Mesendoderm (in vitro differentiated cells): ENCODE data around the gene ADRA2C.
A peak's percentile ranks its signal among the peaks of the same experiment; 100 is the strongest.

Source experiments
- DNase-seq: peaks from one replicate; pipeline ENCODE4 v3.0.0; 2013
- H2AK5ac ChIP-seq: 2 replicates; pipeline ENCODE4 v1.6.1; 2013; ENCODE audit warnings: low read length, inconsistent platforms
- H2BK120ac ChIP-seq: 2 replicates; pipeline ENCODE4 v1.6.1; 2013; ENCODE audit warnings: low read depth, mild to moderate bottlenecking, low read length, moderate library complexity, mixed read lengths
- H2BK15ac ChIP-seq: replicated peaks from 2 replicates; pipeline ENCODE4 v1.6.1; 2013; ENCODE audit warnings: low read depth, mild to moderate bottlenecking, moderate library complexity
- H2BK5ac ChIP-seq: 2 replicates; pipeline ENCODE4 v1.6.1; 2013; ENCODE audit warnings: low read length, inconsistent platforms
- H3K18ac ChIP-seq: 2 replicates; pipeline ENCODE4 v1.6.1; 2013; ENCODE audit warnings: mild to moderate bottlenecking, low read length, mixed read lengths
- H3K23ac ChIP-seq: one replicate; pipeline ENCODE4 v1.6.1; 2013; ENCODE audit warnings: low read length
- H3K27ac ChIP-seq: 2 replicates; pipeline ENCODE4 v1.5.1; 2013; ENCODE audit warnings: low read depth, mild to moderate bottlenecking, inconsistent platforms, low read length, moderate library complexity
- H3K27me3 ChIP-seq: 2 replicates; pipeline ENCODE4 v1.6.1; 2013; ENCODE audit warnings: low read length, control low read depth, mild to moderate bottlenecking, inconsistent platforms; ENCODE audit not compliant: insufficient read depth, poor library complexity
- H3K36me3 ChIP-seq: 2 replicates; pipeline ENCODE4 v1.6.1; 2013; ENCODE audit warnings: low read length, inconsistent platforms; ENCODE audit not compliant: control insufficient read depth, insufficient read depth
- H3K4ac ChIP-seq: one replicate; pipeline ENCODE4 v1.6.1; 2013; ENCODE audit warnings: low read depth, mild to moderate bottlenecking, low read length, moderate library complexity
- H3K4me1 ChIP-seq: 2 replicates; pipeline ENCODE4 v1.6.1; 2013; ENCODE audit warnings: low read depth, low read length, inconsistent platforms; ENCODE audit not compliant: control insufficient read depth
- H3K4me2 ChIP-seq: 2 replicates; pipeline ENCODE4 v1.6.1; 2013; ENCODE audit warnings: low read length
- H3K4me3 ChIP-seq: 2 replicates; pipeline ENCODE4 v1.5.1; 2013; ENCODE audit warnings: mild to moderate bottlenecking, low read length
- H3K56ac ChIP-seq: one replicate; pipeline ENCODE4 v1.6.1; 2013; ENCODE audit warnings: low read length
- H3K79me1 ChIP-seq: 2 replicates; pipeline ENCODE4 v1.6.1; 2013; ENCODE audit warnings: low read length, inconsistent platforms
- H3K79me2 ChIP-seq: 2 replicates; pipeline ENCODE4 v1.6.1; 2013; ENCODE audit warnings: mild to moderate bottlenecking, low read length; ENCODE audit not compliant: control insufficient read depth, insufficient read depth
- H3K9ac ChIP-seq: 2 replicates; pipeline ENCODE4 v1.6.1; 2013; ENCODE audit warnings: low read length, inconsistent platforms
- H4K5ac ChIP-seq: one replicate; pipeline ENCODE4 v1.6.1; 2013; ENCODE audit warnings: low read length
- H4K8ac ChIP-seq: one replicate; pipeline ENCODE4 v1.6.1; 2013; ENCODE audit warnings: low read depth, mild to moderate bottlenecking, control low read depth, low read length, moderate library complexity
- WGBS: extraction: QIAGEN DNeasy Blood & Tissue Kit; methylation state at CpG from one replicate; pipeline ENCODE4 v1.1.7; 2013; ENCODE audit warnings: low lambda C conversion rate, missing lambda C conversion rate; ENCODE audit not compliant: insufficient coverage; ENCODE audit errors: extremely low coverage; 5-methylcytosine and 5-hydroxymethylcytosine counted together

The ADRA2C gene

GRCh38 chr4:3801521-3801920, 35.3 kb downstream of the ADRA2C start:
- no peak overlapping the region for H4K5ac ChIP-seq
- no peak for DNase-seq
- H3K23ac ChIP-seq, result no peak overlapping the region
- no CpG with 5 or more reads among the region's 8 CpGs for WGBS
- H2AK5ac ChIP-seq, result no peak overlapping the region
- H3K27me3 ChIP-seq, result no peaks in the 10 kb centered on the region
- no peak overlapping the region for H3K9ac ChIP-seq
- H3K79me2 ChIP-seq, result no peaks in the 10 kb centered on the region
- no peak overlapping the region for H2BK15ac ChIP-seq
- no peak overlapping the region for H3K4me2 ChIP-seq
- H3K56ac ChIP-seq, result no peak overlapping the region
- H3K27ac ChIP-seq, result no peak overlapping the region
- H3K79me1 ChIP-seq, result no peaks in the 10 kb centered on the region
- no peak overlapping the region for H4K8ac ChIP-seq
- no peaks in the 10 kb centered on the region for H3K4me1 ChIP-seq
- H3K4ac ChIP-seq, result no peak overlapping the region
- no peaks in the 10 kb centered on the region for H3K36me3 ChIP-seq
- H3K4me3 ChIP-seq, result no peak overlapping the region
- H2BK5ac ChIP-seq, result no peak overlapping the region
- H3K18ac ChIP-seq, result no peak overlapping the region
- no peak overlapping the region for H2BK120ac ChIP-seq

GRCh38 chr4:3801931-3802550, 35.9 kb downstream of the ADRA2C start:
- Histone ChIP-seq H3K27ac (no peak overlapping the region), H3K23ac (no peak overlapping the region), H3K9ac (no peak overlapping the region), H3K4me2 (no peak overlapping the region), H3K36me3 (no peaks in the 10 kb centered on the region), H3K4me1 (no peaks in the 10 kb centered on the region), H2BK5ac (no peak overlapping the region), H3K27me3 (no peaks in the 10 kb centered on the region), H3K56ac (no peak overlapping the region), H2BK120ac (no peak overlapping the region), H4K8ac (no peak overlapping the region), H3K4ac (no peak overlapping the region), H3K18ac (no peak overlapping the region), H4K5ac (no peak overlapping the region), H3K79me1 (no peaks in the 10 kb centered on the region), H3K4me3 (no peak overlapping the region), H2AK5ac (no peak overlapping the region), H3K79me2 (no peaks in the 10 kb centered on the region), H2BK15ac (no peak overlapping the region)
- no peak for DNase-seq
- no CpG with 5 or more reads among the region's 15 CpGs for WGBS

- Histone ChIP-seq H3K23ac (no peak overlapping the region), H3K18ac (peak overlapping the region; percentile 5), H2BK15ac (no peak overlapping the region), H3K79me1 (no peaks in the 10 kb centered on the region), H3K56ac (no peak overlapping the region), H4K8ac (no peak overlapping the region), H2BK120ac (no peak overlapping the region), H3K4ac (no peak overlapping the region), H3K4me1 (peaks cover 2% of the 10 kb centered on the region), H3K27me3 (no peaks in the 10 kb centered on the region), H3K79me2 (no peaks in the 10 kb centered on the region), H3K9ac (no peak overlapping the region), H2BK5ac (no peak overlapping the region), H3K4me3 (no peak overlapping the region), H4K5ac (no peak overlapping the region), H3K36me3 (no peaks in the 10 kb centered on the region), H2AK5ac (no peak overlapping the region), H3K27ac (no peak overlapping the region), H3K4me2 (no peak overlapping the region)
- peak; percentile 27 for DNase-seq
- no CpG with 5 or more reads among the region's 13 CpGs for WGBS
These were observed 36.6 kb downstream of the ADRA2C start for GRCh38 chr4:3802571-3803474.

- Histone ChIP-seq H3K23ac (no peak overlapping the region), H3K27ac (no peak overlapping the region), H3K56ac (no peak overlapping the region), H4K8ac (no peak overlapping the region), H2BK5ac (no peak overlapping the region), H4K5ac (no peak overlapping the region), H2BK15ac (no peak overlapping the region), H3K4me1 (peaks cover 2% of the 10 kb centered on the region), H3K79me2 (no peaks in the 10 kb centered on the region), H3K9ac (no peak overlapping the region), H3K4me2 (no peak overlapping the region), H3K79me1 (no peaks in the 10 kb centered on the region), H2BK120ac (no peak overlapping the region), H3K36me3 (no peaks in the 10 kb centered on the region), H3K18ac (peak overlapping the region; percentile 5), H2AK5ac (no peak overlapping the region), H3K27me3 (no peaks in the 10 kb centered on the region), H3K4me3 (no peak overlapping the region), H3K4ac (no peak overlapping the region)
- no peak for DNase-seq
- no CpG with 5 or more reads among the region's 18 CpGs for WGBS
These were observed 37.3 kb downstream of the ADRA2C start for GRCh38 chr4:3803475-3803847.

GRCh38 chr4:3803946-3804345, 37.8 kb downstream of the ADRA2C start:
- H4K5ac ChIP-seq, result no peak overlapping the region
- no peak overlapping the region for H3K18ac ChIP-seq
- H3K36me3 ChIP-seq, result no peaks in the 10 kb centered on the region
- no peak overlapping the region for H3K56ac ChIP-seq
- no peak overlapping the region for H3K23ac ChIP-seq
- H3K4ac ChIP-seq, result no peak overlapping the region
- H2AK5ac ChIP-seq, result no peak overlapping the region
- no peak overlapping the region for H2BK15ac ChIP-seq
- no peak overlapping the region for H2BK5ac ChIP-seq
- H3K9ac ChIP-seq, result no peak overlapping the region
- no peak overlapping the region for H3K27ac ChIP-seq
- H3K27me3 ChIP-seq, result no peaks in the 10 kb centered on the region
- no peak overlapping the region for H2BK120ac ChIP-seq
- no peak overlapping the region for H3K4me2 ChIP-seq
- peaks cover 2% of the 10 kb centered on the region for H3K4me1 ChIP-seq
- no peak overlapping the region for H3K4me3 ChIP-seq
- no peaks in the 10 kb centered on the region for H3K79me2 ChIP-seq
- no CpG with 5 or more reads among the region's 8 CpGs for whole genome bisulfite sequencing
- DNase-seq, result no peak
- no peaks in the 10 kb centered on the region for H3K79me1 ChIP-seq
- no peak overlapping the region for H4K8ac ChIP-seq
